Endothelial cell of umbilical vein (primary cell): Measurements from ENCODE around the gene NKAIN4. TPM values are rescaled to one million over a fixed set of nuclear protein-coding genes. Genes with fewer than 3 reads are reported as not detected.

Experiments used
- BruUV-seq: library from RNA; stranded (reverse); fragments of 400-500 nt; replicated peaks from 2 replicates; lab custom pipeline; 2021; lab: Mats Ljungman, UMichigan
- CTCF ChIA-PET: fragments of 300-600, 350-600 bp; sonication (Branson Sonifier 250); formaldehyde crosslinking; loops from one replicate; lab custom pipeline; 2021; ENCODE audit warnings: antibody characterized with exemption, inconsistent platforms; lab: Charles Lee
- POLR2A ChIA-PET: fragments of 300-600, 350-600 bp; sonication (Branson Sonifier 250); formaldehyde crosslinking; loops from one replicate; lab custom pipeline; 2021; ENCODE audit warnings: antibody characterized with exemption, inconsistent platforms; lab: Charles Lee
- DNase-seq: peaks from one replicate; pipeline ENCODE4 v3.0.0-alpha.2; 2011; ENCODE audit warnings: low read depth, low spot score
- FAIRE-seq: peaks from 2 replicates; lab custom pipeline; 2011; peaks lifted over from hg19 to GRCh38; lab: Jason Lieb, UNC
- H2AFZ ChIP-seq: 2 replicates; pipeline ENCODE4 v1.6.0; 2012; ENCODE audit warnings: low read depth, low read length, control low read depth, inconsistent platforms
- H3K27ac ChIP-seq: 2 replicates; pipeline ENCODE4 v1.5.1; 2011; ENCODE audit warnings: low read depth, mild to moderate bottlenecking, control low read depth, low read length, moderate library complexity; ENCODE audit not compliant: insufficient read depth
- H3K27me3 ChIP-seq, 2 experiments: 2 replicates each; pipeline versions ENCODE4 v1.6.0 to v1.6.1; 2011; ENCODE audit warnings: low read length in 2 of 2, mixed read lengths in 1 of 2; ENCODE audit not compliant: control insufficient read depth in 2 of 2, insufficient read depth in 2 of 2
- H3K36me3 ChIP-seq, 2 experiments: 2 replicates in 1 of 2; 3 replicates in 1 of 2; pipeline ENCODE4 v1.5.1; 2011; ENCODE audit warnings: low read length in 2 of 2, mild to moderate bottlenecking in 1 of 2, moderate library complexity in 1 of 2; ENCODE audit not compliant: control insufficient read depth in 2 of 2, insufficient read depth in 2 of 2; ENCODE audit errors: extremely low read depth in 1 of 2
- H3K4me1 ChIP-seq: 3 replicates; pipeline ENCODE4 v1.5.1; 2011; ENCODE audit warnings: mild to moderate bottlenecking, low read length; ENCODE audit not compliant: control insufficient read depth, insufficient read depth; ENCODE audit errors: extremely low read depth
- H3K4me2 ChIP-seq: 2 replicates; pipeline ENCODE4 v1.6.1; 2011; ENCODE audit warnings: low read length, control low read depth, mixed read lengths; ENCODE audit not compliant: insufficient read depth
- H3K4me3 ChIP-seq, 3 experiments: fragments of 200-600 bp in 1 of 3; sonication (generic), shearing (Covaris generic) in 1 of 3; replicated peaks in 1 of 3; 2 replicates each; pipeline ENCODE4 v1.5.1; 2011 to 2016; ENCODE audit warnings: control low read depth in 3 of 3, low read length in 3 of 3, mild to moderate bottlenecking in 2 of 3, inconsistent platforms in 1 of 3, low read depth in 1 of 3, moderate library complexity in 1 of 3; ENCODE audit not compliant: insufficient read depth in 1 of 3
- H3K79me2 ChIP-seq: 2 replicates; pipeline ENCODE4 v1.6.0; 2012; ENCODE audit warnings: low read length, inconsistent platforms; ENCODE audit not compliant: control insufficient read depth, insufficient read depth
- H3K9ac ChIP-seq: replicated peaks from 2 replicates; pipeline ENCODE3; 2011; ENCODE audit warnings: low read length, control low read depth; ENCODE audit not compliant: insufficient read depth; ENCODE audit errors: extremely low read depth
- H3K9me1 ChIP-seq: replicated peaks from 3 replicates; pipeline ENCODE4 v1.6.0; 2011; ENCODE audit warnings: mild to moderate bottlenecking, low read length; ENCODE audit not compliant: control insufficient read depth, insufficient read depth; ENCODE audit errors: extremely low read depth
- H3K9me3 ChIP-seq: replicated peaks from 2 replicates; pipeline ENCODE4 v1.5.1; 2012; ENCODE audit warnings: low read length, inconsistent platforms; ENCODE audit not compliant: control insufficient read depth, insufficient read depth
- H4K20me1 ChIP-seq: replicated peaks from 2 replicates; pipeline ENCODE3; 2011; ENCODE audit warnings: mild to moderate bottlenecking, low read length; ENCODE audit not compliant: control insufficient read depth, insufficient read depth; ENCODE audit errors: extremely low read depth
- EZH2 ChIP-seq: IDR thresholded peaks from 2 replicates; pipeline ENCODE4 v1.6.1; 2012; ENCODE audit warnings: borderline replicate concordance, low read depth, mild to moderate bottlenecking, moderate library complexity, low read length, inconsistent platforms; ENCODE audit not compliant: severe bottlenecking
- FOS ChIP-seq: IDR thresholded peaks from 2 replicates; pipeline ENCODE4 v1.6.1; 2011; ENCODE audit warnings: mild to moderate bottlenecking, low read length, moderate library complexity, borderline replicate concordance; ENCODE audit not compliant: insufficient read depth
- GATA2 ChIP-seq: IDR thresholded peaks from 2 replicates; pipeline ENCODE4 v1.7.0; 2011; ENCODE audit warnings: low read depth, mild to moderate bottlenecking, moderate library complexity, mixed read lengths, low read length; ENCODE audit not compliant: insufficient read length, insufficient read depth
- JUN ChIP-seq: IDR thresholded peaks from 2 replicates; pipeline ENCODE4 v1.6.1; 2011; ENCODE audit warnings: borderline replicate concordance, low read depth; ENCODE audit not compliant: insufficient read length, insufficient read depth
- MAX ChIP-seq: IDR thresholded peaks from 2 replicates; pipeline ENCODE4 v1.6.1; 2011; ENCODE audit not compliant: insufficient read depth, insufficient read length
- MYC ChIP-seq: IDR thresholded peaks from one replicate; pipeline ENCODE4 v1.6.1; 2011; ENCODE audit warnings: mild to moderate bottlenecking, low read depth, low read length
- POLR2A ChIP-seq: IDR thresholded peaks from 2 replicates; pipeline ENCODE4 v1.6.1; 2012; ENCODE audit warnings: low read depth, mild to moderate bottlenecking, control low read depth, low read length
- POLR2AphosphoS5 ChIP-seq: IDR thresholded peaks from 2 replicates; pipeline ENCODE4 v1.6.1; 2012; ENCODE audit warnings: low read depth, mild to moderate bottlenecking, control low read depth, low read length, moderate library complexity; ENCODE audit not compliant: insufficient read depth
- dilution Hi-C: fragments of 300-500 bp; cut with MboI; formaldehyde crosslinking; loops from one replicate; pipeline ENCODE4 v1.15.0; 2019; ENCODE audit warnings: low sequenced_read_pairs; ENCODE audit not compliant: extremely low pct_ligation_motif_present
- intact Hi-C: fragments of 100-400 bp; cut with micrococcal nuclease; formaldehyde crosslinking; loops from one replicate; pipeline ENCODE4 v1.10.0; 2022
- polyA plus RNA-seq, 4 experiments: library from polyadenylated mRNA; depleted of rRNA in 3 of 4; stranded (reverse) in 3 of 4; unstranded in 1 of 4; fragments of >200 nt; gene quantifications; 2 replicates each; pipeline versions ENCODE4 v1.2.1 to v1.2.3, GENCODE V29; 2011 to 2012; ENCODE audit warnings: missing spikeins in 1 of 4
- total RNA-seq: library from RNA; stranded (reverse); gene quantifications from 2 replicates; pipeline ENCODE4 v1.2.3, GENCODE V29; 2021
- TF ChIP-seq, protein P1 (sequence below), 2 donors: IDR thresholded peaks; 1 replicate in 1 of 2; 2 replicates in 1 of 2; pipeline ENCODE4 v1.5.1; 2011; ENCODE audit warnings: low read length in 2 of 2, mild to moderate bottlenecking in 2 of 2, moderate library complexity in 2 of 2, control low read depth in 1 of 2, inconsistent platforms in 1 of 2, low read depth in 1 of 2; ENCODE audit not compliant: insufficient read depth in 1 of 2; ENCODE audit errors: extremely low read depth in 1 of 2

The NKAIN4 gene
- total and polyA plus RNA-seq, 2 donors (not counting 3 experiments of a cell fraction or from before 2014, with no cell fraction given), result 0.04 TPM; not detected in 1

- no peaks in the 10 kb centered on the region for H3K27me3 ChIP-seq
- H3K9me3 ChIP-seq, result no peaks in the 10 kb centered on the region
- FAIRE-seq (no peak), DNase-seq (no peak)
- intact Hi-C loops, result no loop called here
- no peak overlapping the region for H3K4me2 ChIP-seq
- no peak overlapping the region for H3K27ac ChIP-seq
- no peaks in the 10 kb centered on the region for H4K20me1 ChIP-seq
- dilution Hi-C loops, result no loop called here
- peaks cover 18 to 60% of the 10 kb centered on the region in 2 experiments for H3K36me3 ChIP-seq
- TF ChIP-seq MAX (no peak), FOS (no peak), MYC (no peak), POLR2A (no peak), GATA2 (no peak), EZH2 (no peak), JUN (no peak), POLR2AphosphoS5 (no peak)
- TF ChIP-seq, protein P1, sequence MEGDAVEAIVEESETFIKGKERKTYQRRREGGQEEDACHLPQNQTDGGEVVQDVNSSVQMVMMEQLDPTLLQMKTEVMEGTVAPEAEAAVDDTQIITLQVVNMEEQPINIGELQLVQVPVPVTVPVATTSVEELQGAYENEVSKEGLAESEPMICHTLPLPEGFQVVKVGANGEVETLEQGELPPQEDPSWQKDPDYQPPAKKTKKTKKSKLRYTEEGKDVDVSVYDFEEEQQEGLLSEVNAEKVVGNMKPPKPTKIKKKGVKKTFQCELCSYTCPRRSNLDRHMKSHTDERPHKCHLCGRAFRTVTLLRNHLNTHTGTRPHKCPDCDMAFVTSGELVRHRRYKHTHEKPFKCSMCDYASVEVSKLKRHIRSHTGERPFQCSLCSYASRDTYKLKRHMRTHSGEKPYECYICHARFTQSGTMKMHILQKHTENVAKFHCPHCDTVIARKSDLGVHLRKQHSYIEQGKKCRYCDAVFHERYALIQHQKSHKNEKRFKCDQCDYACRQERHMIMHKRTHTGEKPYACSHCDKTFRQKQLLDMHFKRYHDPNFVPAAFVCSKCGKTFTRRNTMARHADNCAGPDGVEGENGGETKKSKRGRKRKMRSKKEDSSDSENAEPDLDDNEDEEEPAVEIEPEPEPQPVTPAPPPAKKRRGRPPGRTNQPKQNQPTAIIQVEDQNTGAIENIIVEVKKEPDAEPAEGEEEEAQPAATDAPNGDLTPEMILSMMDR (IDR thresholded peaks at IDR 0.05; ENCODE audit: extremely low read depth in 1 of 2, insufficient read depth in 1 of 2, low read depth in 1 of 2, low read length in 2 of 2), result no peak
- H3K4me3 ChIP-seq, result no peak overlapping the region
- POLR2A ChIA-PET, result no interaction called here
- BruUV-seq, result no TSS peak
- CTCF ChIA-PET, result no interaction called here
- H2AFZ ChIP-seq, result no peak overlapping the region
- H3K9ac ChIP-seq, result no peak overlapping the region
- peaks cover 87% of the 10 kb centered on the region for H3K79me2 ChIP-seq
- H3K4me1 ChIP-seq, result peaks cover 3% of the 10 kb centered on the region
- no peaks in the 10 kb centered on the region for H3K9me1 ChIP-seq
Observed at GRCh38 chr20:63208346-63208909, 45.8 kb downstream of the NKAIN4 start.
